ENCODE results near the gene PTGS1.

Gene PTGS1

DNA sequence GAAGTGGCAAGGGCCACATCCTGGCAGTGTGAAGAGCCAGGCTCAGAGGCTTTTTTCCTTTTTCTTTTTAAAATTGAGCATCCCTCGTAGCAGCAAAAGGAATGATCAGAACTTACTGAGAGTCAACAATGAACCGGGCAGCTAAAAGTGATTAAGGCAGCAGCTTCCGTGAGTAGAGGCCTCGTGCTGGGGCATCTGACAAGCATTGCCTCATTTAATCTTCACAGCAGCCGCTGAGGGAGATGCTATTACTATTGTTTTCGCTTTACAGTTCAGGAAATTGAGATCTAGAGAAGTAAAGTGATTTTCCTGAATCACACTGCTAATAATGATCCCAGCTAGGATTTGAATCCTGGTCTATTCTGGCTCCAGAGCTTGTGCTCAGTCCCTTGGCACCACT, 30.7 kb upstream of the PTGS1 start:
- Histone ChIP-seq H3K4me3 (replicated peaks; ENCODE audit: low read depth, low read length) (no peak overlapping the region), H3K36me3 (ENCODE audit: control insufficient read depth, insufficient read depth, low read length) (no peaks in the 10 kb centered on the region), H3K27me3 (replicated peaks; ENCODE audit: control insufficient read depth, insufficient read depth, low read length) (peaks cover 1% of the 10 kb centered on the region; the same call in 1 of the 2 replicates)
- no peak for TF ChIP-seq CTCF (IDR thresholded peaks at IDR 0.05; ENCODE audit: insufficient read depth, low read length, poor library complexity, severe bottlenecking)
- no peak for DNase-seq (ENCODE audit: extremely low read depth, insufficient read length)

DNA sequence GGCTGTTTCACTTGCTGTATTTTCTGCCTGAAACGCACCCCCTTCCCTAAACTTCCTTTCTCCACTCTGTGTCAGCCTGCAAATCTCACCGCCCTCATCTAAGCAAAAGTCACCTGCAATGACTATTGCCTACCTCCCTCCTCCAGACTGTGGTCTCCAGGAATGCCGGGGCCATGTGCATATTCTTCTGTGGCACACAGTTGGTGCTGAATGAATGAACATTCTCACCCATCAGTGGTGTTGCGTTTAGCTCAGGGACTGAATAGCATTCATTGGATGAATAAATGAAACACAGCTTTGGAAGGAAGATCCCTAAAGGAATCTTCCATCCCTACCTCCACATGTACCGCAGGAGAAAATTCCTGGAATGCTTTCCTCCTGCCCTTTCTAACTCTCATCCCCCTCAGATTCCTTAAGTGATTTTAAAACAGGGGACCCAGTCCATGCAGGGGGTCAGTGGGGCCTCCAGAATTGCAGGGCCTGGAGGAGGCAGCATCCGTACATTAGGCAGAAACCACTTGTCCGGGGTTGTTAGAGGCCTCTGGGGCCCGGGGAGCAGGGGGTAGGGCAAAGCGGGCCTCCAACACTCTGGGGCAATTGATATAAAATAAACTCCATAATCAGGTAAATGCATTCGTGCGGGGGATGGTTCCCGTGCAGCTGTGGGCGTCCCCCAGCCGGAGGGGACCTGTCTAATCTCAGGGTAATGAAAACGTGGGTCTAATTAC, 28.3 kb upstream of the PTGS1 start:
- no peak for DNase-seq (ENCODE audit: extremely low read depth, insufficient read length)
- no peak overlapping the region for H3K4me3 ChIP-seq (replicated peaks; ENCODE audit: low read depth, low read length)

GRCh38 chr9:122346478-122347347, 24.1 kb upstream of the PTGS1 start:
- H3K36me3 ChIP-seq (ENCODE audit: control insufficient read depth, insufficient read depth, low read length), result no peaks in the 10 kb centered on the region
- H3K27me3 ChIP-seq (replicated peaks; ENCODE audit: control insufficient read depth, insufficient read depth, low read length), result no peaks in the 10 kb centered on the region; the same call in none of the 2 replicates
- DNase-seq (ENCODE audit: extremely low read depth, insufficient read length), result no peak
- peak overlapping the region; percentile 55 for H3K4me3 ChIP-seq (replicated peaks; ENCODE audit: low read depth, low read length)
- no peak for TF ChIP-seq CTCF (IDR thresholded peaks at IDR 0.05; ENCODE audit: insufficient read depth, low read length, poor library complexity, severe bottlenecking)

More for the DNA sequence above, 28.3 kb upstream of the PTGS1 start:
- Histone ChIP-seq H3K36me3 (ENCODE audit: control insufficient read depth, insufficient read depth, low read length) (no peaks in the 10 kb centered on the region), H3K27me3 (replicated peaks; ENCODE audit: control insufficient read depth, insufficient read depth, low read length) (peaks cover 1% of the 10 kb centered on the region; the same call in 1 of the 2 replicates)
- no peak for TF ChIP-seq CTCF (IDR thresholded peaks at IDR 0.05; ENCODE audit: insufficient read depth, low read length, poor library complexity, severe bottlenecking)

GRCh38 chr9:122347348-122348287, 23.2 kb upstream of the PTGS1 start:
- Histone ChIP-seq H3K36me3 (ENCODE audit: control insufficient read depth, insufficient read depth, low read length) (no peaks in the 10 kb centered on the region), H3K4me3 (replicated peaks; ENCODE audit: low read depth, low read length) (peak overlapping the region; percentile 55), H3K27me3 (replicated peaks; ENCODE audit: control insufficient read depth, insufficient read depth, low read length) (no peaks in the 10 kb centered on the region; the same call in none of the 2 replicates)
- TF ChIP-seq CTCF (IDR thresholded peaks at IDR 0.05; ENCODE audit: insufficient read depth, low read length, poor library complexity, severe bottlenecking), result no peak
- no peak for DNase-seq (ENCODE audit: extremely low read depth, insufficient read length)

GRCh38 chr9:122348288-122348777, 22.5 kb upstream of the PTGS1 start:
- H3K4me3 ChIP-seq (replicated peaks; ENCODE audit: low read depth, low read length), result no peak overlapping the region
- DNase-seq (ENCODE audit: extremely low read depth, insufficient read length), result no peak
- H3K36me3 ChIP-seq (ENCODE audit: control insufficient read depth, insufficient read depth, low read length), result no peaks in the 10 kb centered on the region
- no peaks in the 10 kb centered on the region; the same call in none of the 2 replicates for H3K27me3 ChIP-seq (replicated peaks; ENCODE audit: control insufficient read depth, insufficient read depth, low read length)
- no peak for TF ChIP-seq CTCF (IDR thresholded peaks at IDR 0.05; ENCODE audit: insufficient read depth, low read length, poor library complexity, severe bottlenecking)

All from GM06990 (cell line).